Muscle layer of duodenum (tissue), 2 donors: ENCODE results near the gene RAB3IP.
A peak's percentile ranks its signal among the peaks of the same experiment; 100 is the strongest.

ENCODE experiments used
- H3K27ac ChIP-seq: one replicate; pipeline ENCODE4 v1.7.0; 2013; ENCODE audit warnings: mild to moderate bottlenecking, low read length
- H3K27me3 ChIP-seq: one replicate; pipeline ENCODE4 v1.7.0; 2013; ENCODE audit warnings: low read depth, mild to moderate bottlenecking, control low read depth, low read length
- H3K36me3 ChIP-seq, 2 donors: one replicate each; pipeline ENCODE4 v1.7.0; 2013; ENCODE audit warnings: low read length in 2 of 2, control low read depth in 1 of 2, mild to moderate bottlenecking in 1 of 2; ENCODE audit not compliant: insufficient read depth in 2 of 2, control insufficient read depth in 1 of 2
- H3K4me1 ChIP-seq, 2 donors: one replicate each; pipeline ENCODE4 v1.7.0; 2013; ENCODE audit warnings: low read length in 2 of 2, mild to moderate bottlenecking in 2 of 2, control low read depth in 1 of 2, moderate library complexity in 1 of 2; ENCODE audit not compliant: insufficient read depth in 2 of 2, control insufficient read depth in 1 of 2
- H3K4me3 ChIP-seq, 2 donors: one replicate each; pipeline ENCODE4 v1.7.0; 2013; ENCODE audit warnings: low read length in 2 of 2, low read depth in 1 of 2, mild to moderate bottlenecking in 1 of 2
- H3K9me3 ChIP-seq, 2 donors: one replicate each; pipeline ENCODE4 v1.7.0; 2013; ENCODE audit warnings: low read length in 2 of 2, control low read depth in 1 of 2, mild to moderate bottlenecking in 1 of 2; ENCODE audit not compliant: control insufficient read depth in 1 of 2
- donor health status: healthy.

Gene RAB3IP

DNA sequence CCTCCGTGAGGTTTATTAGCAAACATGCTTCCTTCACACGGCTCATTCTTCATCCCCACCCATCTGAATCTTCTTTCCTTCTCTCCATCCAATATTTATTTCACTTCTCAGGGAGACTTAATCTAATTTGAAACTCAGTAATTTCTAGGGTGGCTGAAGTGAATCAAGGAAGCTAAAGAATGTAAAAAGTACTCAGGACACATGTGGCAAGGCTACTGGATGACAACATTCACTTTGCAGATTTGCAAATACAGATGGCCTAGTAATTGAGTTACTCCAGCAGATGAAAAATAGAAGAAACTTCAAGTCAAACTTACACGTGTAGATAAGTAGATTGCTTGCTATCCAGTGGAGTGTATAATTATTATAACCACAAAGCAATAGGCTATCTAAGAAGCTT is 24.1 kb upstream of the RAB3IP start:
- Histone ChIP-seq H3K4me3 (no peak overlapping the region), H3K9me3 (no peaks in the 10 kb centered on the region), H3K27me3 (no peaks in the 10 kb centered on the region), H3K27ac (no peak overlapping the region), H3K4me1 (no peaks in the 10 kb centered on the region), H3K36me3 (no peaks in the 10 kb centered on the region)

DNA sequence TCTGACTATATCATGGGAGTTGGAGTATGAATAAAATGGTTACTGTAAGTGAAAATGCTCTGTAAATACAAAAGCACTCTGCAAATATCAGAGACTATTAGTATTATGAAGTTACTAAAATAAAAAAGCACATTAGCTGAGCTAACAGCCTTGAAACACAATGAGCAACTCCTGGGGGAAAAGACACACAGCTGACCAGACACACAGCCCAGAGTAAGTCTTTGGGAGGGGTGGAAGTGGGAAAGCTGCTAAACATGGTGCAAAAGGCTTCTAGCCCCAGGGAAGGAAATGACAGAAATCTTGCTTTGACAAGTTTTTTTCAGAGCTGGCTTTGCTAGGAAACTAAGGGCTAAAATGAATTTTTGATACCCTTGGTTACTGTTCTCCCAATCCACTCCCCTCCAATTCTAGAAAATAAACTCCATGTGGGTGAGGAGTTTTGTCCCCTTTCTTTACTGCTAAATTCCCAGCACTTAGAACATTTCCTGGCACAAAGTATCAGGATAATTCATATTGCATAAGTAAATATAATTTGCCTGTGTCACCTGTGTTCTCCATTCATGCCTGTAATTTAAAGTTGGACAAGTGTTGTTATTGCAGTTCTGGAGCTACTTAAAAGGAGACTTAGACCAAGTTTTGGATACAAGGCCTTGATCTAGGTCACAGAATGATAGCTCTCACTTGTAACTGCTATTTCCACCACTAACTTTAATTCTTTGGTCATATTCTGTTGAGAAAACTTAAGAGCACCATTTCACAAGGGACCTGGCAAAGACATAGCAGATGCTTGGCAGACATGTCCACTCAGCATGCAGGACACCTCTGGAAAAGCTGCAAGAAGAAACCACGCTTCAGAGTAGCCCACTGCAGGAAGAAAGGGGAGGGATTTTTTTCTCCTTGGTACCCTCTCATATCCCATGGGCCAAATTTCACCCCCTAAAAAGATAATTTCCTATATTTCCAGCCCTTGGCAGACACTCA is 19.0 kb upstream of the RAB3IP start:
- Histone ChIP-seq H3K4me3 (no peak overlapping the region), H3K27ac (no peak overlapping the region), H3K4me1 (no peaks in the 10 kb centered on the region), H3K9me3 (no peaks in the 10 kb centered on the region), H3K27me3 (no peaks in the 10 kb centered on the region), H3K36me3 (no peaks in the 10 kb centered on the region)

DNA sequence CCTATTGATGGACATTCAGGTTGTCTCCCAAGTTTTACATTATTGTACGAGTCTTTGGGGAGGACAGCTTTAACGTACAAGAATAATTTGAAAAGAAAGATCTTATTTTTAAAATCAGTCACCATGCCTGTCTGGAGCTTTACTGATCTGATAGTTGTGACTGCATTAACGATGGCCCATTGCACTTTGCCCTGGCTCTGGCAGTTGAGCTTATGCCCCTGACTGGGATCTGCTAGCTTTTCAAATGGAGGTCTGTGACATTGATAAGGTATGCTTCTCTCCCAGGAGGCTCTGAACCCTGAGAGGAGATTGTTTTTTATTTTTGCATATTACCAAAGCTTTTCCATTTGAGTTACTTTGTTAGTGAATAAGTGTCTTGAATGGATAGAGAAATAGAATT is 17.9 kb upstream of the RAB3IP start:
- no peaks in the 10 kb centered on the region for H3K4me1 ChIP-seq
- no peak overlapping the region for H3K27ac ChIP-seq
- H3K4me3 ChIP-seq = no peak overlapping the region
- H3K9me3 ChIP-seq = no peaks in the 10 kb centered on the region
- H3K36me3 ChIP-seq = no peaks in the 10 kb centered on the region
- no peaks in the 10 kb centered on the region for H3K27me3 ChIP-seq

DNA sequence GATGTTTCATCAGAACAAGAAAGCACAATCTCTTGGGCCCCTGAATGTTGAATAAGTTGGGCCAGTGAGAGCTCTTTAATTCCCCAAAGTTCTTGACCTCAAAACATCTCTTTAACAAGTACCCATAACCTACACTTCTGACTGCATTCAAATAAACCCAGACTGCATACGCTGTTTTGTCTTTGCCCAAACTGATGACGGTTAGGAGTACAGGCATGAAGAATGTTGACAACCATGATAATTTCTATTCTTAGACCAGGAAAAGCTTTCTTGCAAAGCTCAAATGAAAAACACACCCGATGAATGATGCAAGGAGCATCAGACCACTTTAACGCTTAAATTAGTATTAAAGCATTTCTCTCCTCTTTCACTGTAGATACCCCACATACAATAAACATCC is 11.7 kb upstream of the RAB3IP start:
- Histone ChIP-seq H3K27ac (no peak overlapping the region), H3K9me3 (no peaks in the 10 kb centered on the region), H3K4me1 (no peaks in the 10 kb centered on the region), H3K27me3 (no peaks in the 10 kb centered on the region), H3K36me3 (no peaks in the 10 kb centered on the region), H3K4me3 (no peak overlapping the region)

DNA sequence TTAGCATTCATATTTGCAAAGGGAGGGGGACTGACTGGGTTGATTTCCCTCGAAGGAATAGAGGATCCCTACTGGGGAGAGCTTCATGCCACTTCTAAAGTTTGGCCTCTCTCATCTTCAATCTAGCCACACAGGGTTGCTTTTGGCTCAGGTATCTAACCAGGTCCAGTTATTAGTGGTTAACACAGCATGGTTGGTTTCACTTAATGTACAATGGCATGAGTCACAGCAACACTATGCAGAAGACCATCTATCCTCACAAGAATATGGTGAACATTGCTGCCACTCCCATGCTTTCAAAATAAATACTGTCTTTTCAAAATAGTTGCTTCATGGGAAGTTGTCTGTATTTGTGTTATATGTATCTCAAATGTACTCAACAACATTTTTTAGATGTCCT is 6.6 kb upstream of the RAB3IP start:
- H3K27ac ChIP-seq = no peak overlapping the region
- no peaks in the 10 kb centered on the region for H3K36me3 ChIP-seq
- H3K27me3 ChIP-seq = no peaks in the 10 kb centered on the region
- H3K9me3 ChIP-seq = no peaks in the 10 kb centered on the region
- H3K4me3 ChIP-seq = no peak overlapping the region
- no peaks in the 10 kb centered on the region for H3K4me1 ChIP-seq

DNA sequence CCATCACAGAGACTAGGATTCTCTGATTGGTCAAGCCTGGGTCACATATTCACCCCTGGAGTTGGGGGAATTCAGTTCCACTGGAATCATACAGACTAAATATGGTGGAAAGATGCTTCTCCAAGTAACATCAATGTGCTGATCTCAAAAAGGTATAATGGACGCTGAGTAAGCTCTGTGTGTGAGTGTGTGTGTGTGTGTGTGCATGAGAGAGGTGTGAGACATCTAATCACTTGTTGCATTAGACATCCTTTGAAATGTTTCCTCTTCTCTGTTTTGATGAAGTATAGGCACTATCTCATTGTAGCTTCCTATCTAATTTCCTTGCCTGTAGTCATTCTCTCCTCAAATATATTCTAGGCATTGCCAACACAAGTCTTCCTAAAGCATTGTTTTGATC is 5.0 kb upstream of the RAB3IP start:
- Histone ChIP-seq H3K9me3 (no peaks in the 10 kb centered on the region), H3K27me3 (no peaks in the 10 kb centered on the region)

DNA sequence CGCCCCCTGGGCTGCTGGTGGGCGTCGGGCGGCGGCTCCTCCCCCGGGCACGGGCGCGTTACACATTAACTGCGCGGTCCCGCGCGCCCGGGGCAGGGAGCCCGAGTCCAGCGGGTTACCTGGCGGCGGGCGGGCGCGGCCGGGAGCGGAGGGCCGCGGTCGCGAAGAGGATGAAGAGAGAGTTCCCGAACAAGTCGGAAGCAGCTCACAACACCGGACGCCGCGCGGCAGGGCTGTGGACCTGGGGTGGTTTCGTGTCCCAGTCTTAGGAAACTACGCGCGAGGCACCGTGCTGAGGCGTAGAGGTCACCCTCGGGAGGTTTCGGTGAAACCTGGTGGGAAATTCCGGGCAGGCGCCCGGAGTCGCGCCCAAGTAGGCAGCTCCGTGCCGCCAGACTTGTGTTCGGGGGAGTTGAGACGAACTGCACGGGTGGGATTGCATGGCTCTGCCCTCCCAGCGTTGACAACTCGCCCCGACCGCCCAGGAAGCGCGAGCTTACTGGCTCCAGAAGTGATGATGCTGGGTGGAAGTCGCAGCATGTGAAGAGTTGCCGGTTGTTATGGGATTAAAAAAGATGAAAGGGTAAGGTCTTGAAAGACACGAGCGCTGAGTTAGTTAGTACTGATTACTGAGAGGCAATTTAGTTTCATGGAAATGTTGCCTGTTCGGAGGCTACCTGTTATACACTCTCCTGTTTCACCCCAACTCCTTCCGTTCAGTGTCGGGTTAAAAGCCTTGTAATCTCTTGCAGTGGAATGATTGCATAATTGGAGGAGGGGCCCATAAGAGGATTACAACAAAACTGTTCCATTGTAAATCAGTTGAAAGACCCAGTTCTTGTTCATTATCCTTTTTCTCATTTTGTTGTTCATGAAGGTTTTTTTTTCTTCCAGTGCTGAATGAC is 879 bp downstream of the RAB3IP start:
- no peaks in the 10 kb centered on the region for H3K9me3 ChIP-seq
- no peaks in the 10 kb centered on the region for H3K36me3 ChIP-seq
- H3K4me1 ChIP-seq = peaks cover 3 to 7% of the 10 kb centered on the region in 2 donors
- H3K4me3 ChIP-seq = peak overlapping the region; percentile 77 to 87
- peak overlapping the region; percentile 80 for H3K27ac ChIP-seq
- H3K27me3 ChIP-seq = no peaks in the 10 kb centered on the region

More for the DNA sequence above, 5.0 kb upstream of the RAB3IP start:
- Histone ChIP-seq H3K36me3 (no peaks in the 10 kb centered on the region), H3K27ac (no peak overlapping the region), H3K4me3 (no peak overlapping the region), H3K4me1 (no peaks in the 10 kb centered on the region)

DNA sequence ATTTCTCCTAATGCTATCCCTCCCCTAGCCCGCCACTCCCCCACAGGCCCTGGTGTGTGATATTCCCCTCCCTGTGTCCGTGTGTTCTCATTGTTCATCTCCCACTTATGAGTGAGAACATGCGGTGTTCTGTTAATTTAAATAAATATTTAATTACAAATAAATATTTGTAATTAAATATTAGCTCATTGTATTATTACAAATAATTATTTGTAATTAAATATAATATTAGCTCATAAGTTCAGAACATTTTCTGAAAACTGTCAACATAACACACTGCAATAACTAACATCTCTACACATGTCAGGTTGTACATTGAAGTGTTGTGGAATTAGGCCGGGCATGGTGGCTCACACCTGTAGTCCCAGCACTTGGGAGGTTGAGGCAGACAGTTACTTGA is 5.4 kb downstream of the RAB3IP start:
- Histone ChIP-seq H3K36me3 (no peaks in the 10 kb centered on the region), H3K27me3 (no peaks in the 10 kb centered on the region), H3K27ac (no peak overlapping the region), H3K9me3 (no peaks in the 10 kb centered on the region), H3K4me1 (peaks cover 3 to 7% of the 10 kb centered on the region in 2 donors), H3K4me3 (no peak overlapping the region)

DNA sequence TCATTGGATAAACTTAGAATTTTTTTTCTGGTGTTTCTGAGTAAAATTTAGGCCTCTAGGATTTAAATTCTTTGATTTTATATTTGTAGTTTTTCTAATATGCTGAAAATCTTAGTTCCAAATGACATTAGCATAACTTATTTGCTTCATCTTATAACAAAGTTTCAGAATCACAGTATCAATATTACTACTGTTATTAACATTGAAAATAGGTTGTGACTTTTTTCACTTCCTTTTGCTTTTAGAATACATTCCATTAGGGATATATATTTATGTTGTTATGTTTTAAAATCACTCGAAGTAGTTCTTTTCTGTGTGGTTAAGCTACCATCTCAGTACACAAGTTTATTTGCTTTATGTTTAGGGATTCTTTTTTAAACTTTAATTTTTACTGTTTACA is 12.8 kb downstream of the RAB3IP start:
- Histone ChIP-seq H3K27ac (no peak overlapping the region), H3K4me1 (no peaks in the 10 kb centered on the region), H3K4me3 (no peak overlapping the region), H3K36me3 (peaks cover 0 to 5% of the 10 kb centered on the region in 2 donors), H3K27me3 (no peaks in the 10 kb centered on the region), H3K9me3 (no peaks in the 10 kb centered on the region)

DNA sequence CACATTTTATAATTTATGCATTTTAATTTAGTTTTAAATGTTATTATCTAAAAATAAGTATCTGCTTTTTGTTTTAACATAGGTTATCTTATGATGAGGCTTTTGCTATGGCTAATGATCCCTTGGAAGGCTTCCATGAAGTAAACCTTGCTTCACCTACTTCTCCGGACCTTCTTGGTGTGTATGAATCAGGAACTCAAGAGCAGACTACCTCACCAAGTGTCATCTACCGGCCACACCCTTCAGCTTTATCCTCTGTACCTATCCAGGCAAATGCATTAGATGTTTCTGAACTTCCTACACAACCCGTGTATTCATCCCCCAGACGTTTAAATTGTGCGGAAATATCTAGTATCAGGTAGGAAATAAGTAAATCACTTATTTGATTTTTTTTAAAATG is 16.6 kb downstream of the RAB3IP start:
- Histone ChIP-seq H3K27me3 (no peaks in the 10 kb centered on the region), H3K9me3 (peaks cover 0 to 6% of the 10 kb centered on the region in 2 donors), H3K27ac (no peak overlapping the region), H3K4me1 (no peaks in the 10 kb centered on the region), H3K36me3 (peaks cover 0 to 10% of the 10 kb centered on the region in 2 donors), H3K4me3 (no peak overlapping the region)

DNA sequence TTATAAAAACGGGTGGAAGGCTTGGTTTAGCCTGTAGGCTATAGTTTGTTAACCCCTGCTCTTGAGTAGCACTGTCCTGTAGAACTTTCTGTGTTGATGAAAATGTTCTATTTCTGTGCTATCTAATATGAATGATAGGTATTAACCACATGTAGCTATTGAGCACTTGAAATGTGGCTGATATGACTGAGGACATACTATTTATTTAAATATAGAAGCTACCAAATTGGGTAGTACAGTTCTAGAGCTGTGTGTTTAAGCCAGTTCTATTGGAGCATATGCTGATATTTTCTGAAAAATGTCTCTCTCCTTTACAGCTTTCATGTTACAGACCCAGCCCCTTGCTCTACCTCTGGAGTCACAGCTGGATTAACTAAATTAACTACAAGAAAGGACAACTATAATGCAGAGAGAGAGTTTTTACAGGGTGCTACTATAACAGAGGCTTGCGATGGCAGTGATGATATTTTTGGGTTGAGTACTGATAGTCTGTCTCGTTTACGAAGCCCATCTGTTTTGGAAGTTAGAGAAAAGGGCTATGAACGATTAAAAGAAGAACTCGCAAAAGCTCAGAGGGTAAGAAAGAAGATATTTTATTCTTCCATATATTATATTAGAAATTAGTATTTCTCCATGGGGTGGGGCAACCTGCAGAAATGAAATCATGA is 17.6 kb downstream of the RAB3IP start:
- H3K4me3 ChIP-seq = no peak overlapping the region
- H3K4me1 ChIP-seq = no peaks in the 10 kb centered on the region

More for the DNA sequence above, 17.6 kb downstream of the RAB3IP start:
- Histone ChIP-seq H3K9me3 (peaks cover 0 to 6% of the 10 kb centered on the region in 2 donors), H3K27me3 (no peaks in the 10 kb centered on the region), H3K36me3 (peaks cover 0 to 10% of the 10 kb centered on the region in 2 donors), H3K27ac (no peak overlapping the region)
